ENCODE data around the gene EPC1.
"Not testable (repeated sequence)": the region's sequence is repeated elsewhere in the genome, so short reads cannot be mapped to it uniquely, and the experiment has no call there.

EPC1 gene

GRCh38 chr10:32229788-32230187 lies 117.2 kb downstream of the EPC1 start:
- not testable (repeated sequence) for DNase-seq

GRCh38 chr10:32229170-32229569 lies 117.8 kb downstream of the EPC1 start:
- DNase-seq: no peak

GRCh38 chr10:32227802-32228201 lies 119.2 kb downstream of the EPC1 start:
- no peak for DNase-seq

GRCh38 chr10:32226624-32227023 lies 120.3 kb downstream of the EPC1 start:
- no peak for DNase-seq

GRCh38 chr10:32225976-32226375 lies 121.0 kb downstream of the EPC1 start:
- no peak for DNase-seq

- DNase-seq: not testable (repeated sequence)
Observed at GRCh38 chr10:32222376-32222775, 124.6 kb downstream of the EPC1 start.

- not testable (repeated sequence) for DNase-seq
Observed at GRCh38 chr10:32219156-32219555, 127.8 kb downstream of the EPC1 start.

GRCh38 chr10:32218206-32219044 lies 128.5 kb downstream of the EPC1 start:
- DNase-seq: not testable (repeated sequence)

All from T1000 (cell line).